ENCODE results near the gene IPPK.

IPPK gene

DNA sequence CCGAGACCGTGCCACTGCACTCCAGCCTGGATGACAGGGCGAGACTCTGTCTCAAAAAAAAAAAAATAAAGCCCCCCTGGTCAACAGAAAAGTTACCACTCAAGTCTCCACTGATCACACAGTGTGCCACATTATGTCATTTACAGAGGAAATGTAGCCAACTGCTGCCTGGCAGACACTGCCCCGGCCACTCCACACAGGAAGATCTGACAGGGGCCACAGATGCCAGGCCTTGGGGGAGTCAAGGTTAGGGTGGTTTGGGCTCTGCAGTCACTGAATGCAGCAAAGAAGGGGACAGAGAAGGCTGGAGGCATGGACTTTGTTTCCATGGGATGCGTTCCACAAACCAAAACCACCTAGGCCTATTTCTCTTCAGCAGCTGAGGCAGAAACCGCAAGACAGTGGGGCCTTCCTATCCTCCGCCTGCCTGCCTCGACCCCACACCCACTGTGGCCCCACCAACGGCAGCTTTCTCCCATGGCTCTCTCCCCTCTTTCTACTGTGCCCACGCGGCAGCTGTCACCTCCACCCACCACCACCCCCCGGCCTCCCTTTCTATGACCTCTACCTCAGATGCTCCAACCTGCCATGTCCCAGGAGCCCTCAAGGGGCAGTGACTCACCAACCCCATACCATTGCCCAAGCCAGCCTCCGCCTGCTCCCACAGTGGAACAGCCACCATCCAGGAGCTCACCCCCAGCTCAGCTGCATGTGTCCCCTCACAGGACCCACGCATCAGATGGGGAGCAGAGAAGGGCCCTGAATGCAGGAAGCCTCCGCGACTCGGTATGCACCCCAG lies 12.4 kb downstream of the IPPK start:
- no peak for DNase-seq (ENCODE audit: low spot score)

DNA sequence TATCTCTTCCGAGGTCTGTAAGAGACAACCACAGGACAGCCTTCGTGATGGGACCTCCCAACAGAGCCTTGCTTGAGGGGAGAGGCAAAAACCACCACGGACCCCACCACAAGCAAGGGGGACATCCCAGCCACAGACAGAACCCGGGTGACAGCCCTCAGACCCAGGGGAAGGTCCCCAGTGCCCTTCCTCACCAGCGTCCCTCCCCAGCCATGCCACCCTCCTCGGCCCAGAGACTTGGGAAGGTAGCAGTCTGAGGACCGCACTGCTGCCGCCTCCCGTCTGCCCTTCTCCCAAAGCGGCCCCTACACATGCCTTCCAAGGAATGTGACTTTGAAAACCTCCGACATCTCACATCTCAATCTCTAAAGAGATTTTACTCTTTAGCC lies 13.4 kb downstream of the IPPK start:
- DNase-seq (ENCODE audit: low spot score) = no peak

GRCh38 chr9:92655896-92656536 lies 13.9 kb downstream of the IPPK start:
- DNase-seq (ENCODE audit: low spot score) = no peak

- DNase-seq (ENCODE audit: low spot score) = no peak
Measured at GRCh38 chr9:92655366-92655765, 14.6 kb downstream of the IPPK start.

- no peak for DNase-seq (ENCODE audit: low spot score)
Measured at GRCh38 chr9:92654481-92655301, 15.2 kb downstream of the IPPK start.

GRCh38 chr9:92652461-92652860 lies 17.5 kb downstream of the IPPK start:
- DNase-seq (ENCODE audit: low spot score) = no peak

- DNase-seq (ENCODE audit: low spot score) = no peak
Measured at GRCh38 chr9:92650839-92651621, 18.9 kb downstream of the IPPK start.

DNA sequence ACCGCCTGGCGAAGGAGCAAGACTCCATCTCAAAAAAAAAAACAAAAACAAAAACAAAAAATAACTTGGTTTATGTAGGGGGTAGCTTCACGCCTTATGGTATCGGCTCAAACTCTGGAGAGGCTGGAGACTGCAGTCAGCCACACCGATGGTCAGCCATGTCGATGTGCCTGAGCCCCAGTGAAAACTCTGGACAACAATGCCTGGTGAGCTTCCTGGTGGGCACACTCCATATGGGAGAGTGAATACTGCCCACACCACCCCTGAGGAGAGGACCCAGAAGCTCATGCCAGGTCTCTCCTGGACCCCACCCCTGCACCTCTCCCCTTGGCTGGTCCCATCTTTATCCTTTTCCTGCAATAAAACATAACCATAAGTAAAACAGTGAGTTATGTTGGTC lies 19.6 kb downstream of the IPPK start:
- no peak for DNase-seq (ENCODE audit: low spot score)

GRCh38 chr9:92649007-92649406 lies 20.9 kb downstream of the IPPK start:
- DNase-seq (ENCODE audit: low spot score) = no peak

DNA sequence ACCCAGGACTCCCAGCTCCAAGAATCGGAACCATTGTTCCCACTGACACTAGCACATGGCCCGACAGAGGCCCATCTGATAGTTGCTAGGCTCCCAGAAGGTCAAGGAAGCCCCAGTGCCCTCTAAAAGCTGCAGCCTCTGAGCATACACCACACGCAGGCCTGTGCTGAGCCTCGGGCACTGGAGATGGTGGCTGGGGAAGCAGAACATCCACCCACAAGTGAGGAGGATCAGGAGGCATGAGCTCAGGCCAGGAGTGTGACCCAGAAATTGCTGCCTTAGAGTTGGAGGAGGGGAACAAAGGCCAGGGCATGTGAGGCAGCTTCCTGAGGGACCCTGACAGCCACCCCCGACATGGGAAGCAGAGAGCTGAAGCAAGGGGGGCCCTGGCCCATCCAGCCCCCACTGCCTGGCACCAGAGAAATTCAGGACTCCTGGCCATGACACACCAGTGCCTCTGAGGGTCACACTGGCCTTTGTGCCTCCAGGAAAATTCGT lies 21.4 kb downstream of the IPPK start:
- DNase-seq (ENCODE audit: low spot score) = no peak

- no peak for DNase-seq (ENCODE audit: low spot score)
Measured at GRCh38 chr9:92647671-92648473, 22.1 kb downstream of the IPPK start.

DNA sequence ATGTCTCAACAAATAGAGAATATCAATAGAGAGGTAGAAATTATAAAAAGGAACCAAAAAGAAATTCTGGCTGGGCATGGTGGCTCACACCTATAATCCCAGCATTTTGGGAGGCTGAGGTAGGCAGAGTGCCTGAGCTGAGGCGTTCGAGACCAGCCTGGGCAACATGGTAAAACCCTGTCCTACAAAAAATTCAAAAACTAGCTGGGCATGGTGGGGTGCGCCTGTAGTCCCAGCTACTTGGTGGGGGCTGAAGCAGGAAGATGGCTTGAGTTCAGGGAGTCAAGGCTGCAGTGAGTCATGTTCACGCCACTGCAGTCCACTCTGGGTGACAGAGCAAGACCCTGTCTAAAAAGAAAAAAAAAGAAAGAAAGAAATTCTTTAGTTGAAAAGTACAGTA lies 24.9 kb downstream of the IPPK start:
- DNase-seq (ENCODE audit: low spot score) = no peak

DNA sequence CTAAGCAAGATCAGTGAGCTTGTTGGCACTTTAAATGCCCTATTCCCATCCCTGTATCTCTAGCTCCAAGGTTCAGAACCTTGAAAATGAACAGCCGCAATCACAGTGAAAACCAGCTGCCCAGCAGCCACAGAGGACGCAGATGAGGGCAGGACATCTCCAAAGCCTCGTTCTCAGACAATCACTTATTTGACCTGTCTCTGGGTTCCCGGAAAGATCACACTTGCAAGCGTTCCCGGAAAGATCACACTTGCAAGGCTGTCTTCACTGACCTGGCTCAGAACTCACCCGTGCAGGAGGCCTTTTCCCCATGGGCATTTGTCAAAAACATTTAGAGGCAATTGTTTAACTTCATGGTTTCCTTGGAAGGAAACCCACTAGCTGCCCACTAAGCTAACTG lies 25.7 kb downstream of the IPPK start:
- DNase-seq (ENCODE audit: low spot score) = no peak

GRCh38 chr9:92642564-92642963 lies 27.4 kb downstream of the IPPK start:
- no peak for DNase-seq (ENCODE audit: low spot score)

GRCh38 chr9:92642041-92642451 lies 27.9 kb downstream of the IPPK start:
- DNase-seq (ENCODE audit: low spot score) = no peak

DNA sequence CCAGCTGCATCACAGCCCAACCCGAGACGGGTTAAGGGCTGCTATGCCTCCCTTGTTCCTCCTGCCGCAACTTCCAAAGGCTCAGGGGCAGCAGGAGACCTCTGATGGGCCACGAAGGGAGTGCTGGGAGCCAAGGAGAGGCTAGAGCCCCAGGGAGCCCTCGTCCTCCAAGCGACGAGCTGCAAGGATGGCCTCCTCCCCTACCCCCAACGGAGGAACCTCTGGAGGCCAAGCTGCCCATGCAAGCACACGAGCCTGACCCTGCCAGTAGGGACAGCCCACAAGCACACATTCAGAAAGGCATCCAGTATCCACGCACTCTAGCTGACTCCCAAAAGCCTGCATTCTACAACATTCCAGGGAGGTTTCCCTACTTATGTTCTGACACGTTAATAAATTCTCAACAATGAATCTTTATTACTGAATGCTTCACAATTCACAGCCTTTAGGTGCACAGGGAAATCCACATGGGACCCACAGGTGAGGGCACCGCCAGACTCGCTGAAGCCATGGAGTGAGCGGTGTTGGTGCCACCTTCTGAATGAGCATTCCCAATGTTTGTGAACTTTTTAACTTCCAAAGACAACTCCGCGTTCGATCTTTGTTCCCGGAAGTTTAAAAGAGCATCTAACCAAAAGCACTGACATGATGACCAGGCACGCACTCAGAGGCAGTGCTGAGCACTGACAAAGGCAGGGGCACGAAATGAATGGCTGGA lies 28.7 kb downstream of the IPPK start:
- DNase-seq (ENCODE audit: low spot score) = no peak

DNA sequence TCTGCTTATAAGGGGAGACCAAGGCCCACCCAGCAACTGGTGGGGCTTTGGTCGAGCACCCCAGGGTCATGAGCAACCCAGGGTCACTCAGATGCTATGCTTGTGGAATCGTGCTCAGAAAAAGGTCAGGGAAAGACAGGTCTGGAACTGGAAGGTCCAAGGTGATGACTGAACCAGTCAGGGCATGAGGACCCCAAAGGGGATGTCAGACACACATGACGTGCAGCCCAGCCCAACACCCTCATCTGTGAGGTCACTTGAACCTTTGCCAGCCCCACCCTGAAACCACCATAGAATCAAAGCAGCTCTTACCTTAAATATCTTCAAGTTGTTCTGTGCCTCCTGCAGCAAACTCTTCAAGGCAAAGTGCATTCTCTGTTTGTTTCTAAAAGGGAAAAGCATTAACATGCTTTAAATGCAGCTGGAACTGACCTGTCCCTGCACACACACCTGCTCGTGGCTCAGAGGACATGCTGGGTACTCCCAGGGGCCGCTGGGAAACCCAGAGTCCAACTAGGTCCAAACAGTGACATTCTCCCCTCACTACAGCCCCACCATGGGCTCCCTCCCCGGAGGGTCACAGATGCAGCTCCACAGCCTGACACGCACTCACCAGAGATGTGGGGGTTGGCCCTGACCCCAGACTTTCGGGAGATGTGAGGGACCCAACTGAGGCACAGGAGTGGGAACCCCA lies 29.4 kb downstream of the IPPK start:
- DNase-seq (ENCODE audit: low spot score) = no peak

DNA sequence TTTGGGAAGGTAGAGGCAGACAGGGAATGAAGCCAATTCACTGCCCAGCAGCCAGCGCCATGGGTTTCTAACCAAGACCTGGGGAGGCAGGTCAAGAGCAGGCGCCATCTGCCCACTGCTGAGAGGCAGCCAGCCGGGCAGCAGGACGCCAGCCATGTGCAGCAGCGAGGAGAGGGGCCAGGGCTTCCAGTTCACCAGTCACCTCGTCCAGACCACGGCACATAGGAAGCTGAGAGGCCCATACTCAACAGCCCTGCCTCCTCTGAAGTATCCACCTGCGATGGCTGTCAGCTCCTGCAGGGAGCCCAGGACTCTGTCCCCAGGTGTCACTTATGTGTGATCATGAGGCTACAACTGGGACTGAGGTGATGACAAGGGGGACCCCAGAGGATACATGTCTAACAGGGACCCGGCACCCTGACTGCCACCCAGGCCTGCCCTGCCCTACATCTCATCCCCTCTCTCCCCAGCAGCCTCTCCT lies 30.1 kb downstream of the IPPK start:
- DNase-seq (ENCODE audit: low spot score) = no peak

DNA sequence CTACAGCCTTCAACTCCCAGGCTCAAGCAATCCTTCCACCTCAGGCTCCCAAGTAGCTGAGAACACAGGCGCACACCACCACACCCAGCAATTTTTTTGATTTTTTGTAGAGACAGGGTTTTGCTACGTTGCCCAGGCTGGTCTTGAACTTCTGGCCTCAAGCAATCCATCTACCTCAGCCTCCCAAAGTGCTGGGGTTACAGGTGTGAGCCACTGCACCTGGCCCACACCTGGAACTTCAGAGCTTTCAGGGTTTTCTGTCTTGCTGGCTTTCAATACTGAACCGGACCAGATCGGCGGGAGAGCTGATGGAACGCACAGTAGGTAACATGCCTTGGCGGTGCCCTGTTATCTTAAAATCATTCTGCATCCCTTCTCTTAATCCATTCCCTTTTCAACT lies 30.8 kb downstream of the IPPK start:
- DNase-seq (ENCODE audit: low spot score) = no peak

DNA sequence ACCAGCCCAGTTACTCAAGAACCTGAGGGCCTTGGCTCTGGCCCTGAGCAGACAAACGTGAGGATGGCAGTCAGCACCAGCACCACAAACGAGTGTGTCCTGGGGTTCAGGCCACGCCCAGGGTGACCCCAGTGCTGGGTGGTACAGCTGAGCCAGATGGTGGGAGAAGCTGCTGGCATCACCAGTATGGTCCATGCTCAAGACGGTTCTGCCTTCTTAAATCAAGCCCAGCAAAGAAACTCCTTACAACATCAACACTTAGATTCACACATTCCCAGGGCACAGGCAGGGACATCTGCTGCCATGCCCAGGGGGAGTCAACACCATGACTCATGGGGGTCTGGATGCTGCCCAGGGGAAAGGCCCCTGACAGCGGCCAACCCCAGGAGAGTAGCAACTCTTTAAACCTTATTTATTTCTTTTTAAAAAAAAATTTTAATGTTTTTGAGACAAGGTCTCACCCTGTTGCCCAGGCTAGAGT lies 31.3 kb downstream of the IPPK start:
- no peak for DNase-seq (ENCODE audit: low spot score)
